Pons (tissue), 1 donor: Measurements from ENCODE around the gene ATG9A.

Experiments
- DNase-seq: peaks from one replicate; pipeline ENCODE4 v3.0.0-alpha.2; 2016; ENCODE audit warnings: low spot score

The ATG9A gene

GRCh38 chr2:219223831-219224610, 5.4 kb downstream of the ATG9A start:
- no peak for DNase-seq

DNA sequence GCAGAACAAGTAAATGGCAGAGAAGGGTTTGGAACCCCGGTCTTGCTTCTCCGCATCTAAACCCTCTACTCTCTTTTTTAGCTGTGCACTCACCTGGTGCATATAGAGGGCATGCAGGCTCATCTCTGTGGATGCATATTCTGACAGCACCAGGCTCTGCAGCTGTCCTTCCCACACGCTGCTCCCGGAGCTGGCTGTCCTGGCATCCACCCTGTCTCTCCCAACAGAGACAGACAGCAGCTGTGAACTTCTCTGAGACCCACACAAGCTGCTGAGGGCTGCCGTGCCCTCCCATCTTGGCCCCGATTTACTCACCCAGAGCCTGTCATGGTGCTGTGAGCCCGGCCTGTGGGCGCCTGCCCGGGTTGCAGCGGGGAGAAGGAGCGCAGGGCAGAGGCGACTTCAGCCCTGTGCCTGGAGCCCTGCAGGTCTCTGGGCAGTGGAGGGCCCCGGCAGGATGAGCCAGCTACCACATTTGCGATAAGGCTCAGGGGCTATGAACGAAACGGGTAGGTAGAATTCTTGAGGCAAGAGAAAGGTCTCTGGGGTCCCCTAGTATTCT, 7.4 kb downstream of the ATG9A start:
- DNase-seq, result no peak

- no peak for DNase-seq
Measured at GRCh38 chr2:219220652-219221402, 8.6 kb downstream of the ATG9A start.

GRCh38 chr2:219219784-219220532, 9.5 kb downstream of the ATG9A start:
- no peak for DNase-seq

DNA sequence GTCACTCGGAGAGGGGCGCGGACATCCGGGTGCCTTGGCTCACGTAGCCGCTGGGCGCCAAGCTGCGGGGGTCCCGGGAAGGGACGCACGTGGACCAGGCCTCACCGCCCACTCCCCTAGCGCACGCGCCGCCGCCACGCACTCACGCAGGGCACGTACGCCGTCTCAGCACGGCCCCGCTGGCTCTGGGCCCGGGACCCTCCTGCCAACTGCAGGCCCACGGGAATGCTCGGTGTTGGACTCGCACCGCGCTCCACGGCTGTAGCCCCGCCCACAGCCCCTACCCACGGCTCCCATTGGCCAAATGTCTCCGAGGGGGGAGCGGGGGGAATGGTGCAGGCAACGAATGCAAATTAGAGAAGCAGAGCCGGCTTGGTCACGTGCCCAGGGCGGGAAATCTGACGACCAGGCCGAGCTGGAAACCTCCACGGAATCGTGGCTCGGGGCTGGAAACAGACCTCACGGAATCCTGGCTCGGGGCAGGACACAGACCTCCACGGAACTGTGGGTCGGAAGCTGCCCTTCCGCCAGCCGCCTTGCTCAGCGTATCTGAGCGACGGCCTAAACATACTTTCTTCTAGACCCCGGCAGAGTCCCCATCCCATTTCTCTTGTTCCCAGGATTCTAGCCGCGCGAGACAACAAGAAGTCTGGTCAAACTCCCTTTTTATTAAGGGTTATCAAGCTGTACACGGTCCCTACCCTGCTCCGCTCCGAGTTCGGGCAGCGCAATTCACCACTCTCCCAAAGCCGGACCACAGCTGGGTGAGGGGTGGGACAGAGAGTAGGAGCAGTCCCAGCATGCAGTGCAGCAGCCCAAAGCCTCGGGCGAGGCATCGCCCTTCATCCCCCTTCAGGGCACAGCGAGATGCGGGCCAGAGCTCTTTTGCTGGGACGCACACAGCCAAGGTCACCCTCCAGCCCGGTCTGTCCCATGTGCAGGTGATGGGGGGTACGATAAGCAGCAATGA, 10.4 kb downstream of the ATG9A start, which contains the start of gene ABCB6:
Gene ABCB6, minus strand, starts transcription at position 227 of the 970 bp plus-strand sequence. CDS start 285 bp downstream, outside the sequence.
- peak; percentile 93 for DNase-seq

- DNase-seq, result no peak
Measured at GRCh38 chr2:219218217-219218731, 11.2 kb downstream of the ATG9A start.

DNA sequence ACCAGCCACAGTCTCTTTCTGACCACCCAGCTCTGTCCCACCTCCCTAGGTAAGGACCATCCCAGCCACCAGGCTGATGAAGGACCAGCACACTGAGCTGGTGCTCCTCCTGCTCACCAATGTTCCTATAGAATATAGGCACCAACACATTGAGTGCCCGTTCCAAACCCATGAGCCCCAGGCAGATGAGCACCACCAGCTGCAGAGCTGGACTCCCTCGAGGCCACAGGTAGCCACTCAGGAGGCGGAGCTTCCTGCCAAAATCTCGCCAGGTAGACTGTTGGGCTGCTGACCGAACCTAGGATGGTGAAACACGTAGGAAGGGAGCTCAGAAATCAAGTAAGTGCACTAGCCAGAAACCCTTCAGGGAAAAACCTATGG, 12.9 kb downstream of the ATG9A start:
- no peak for DNase-seq

GRCh38 chr2:219215871-219216534, 13.4 kb downstream of the ATG9A start:
- DNase-seq, result no peak

DNA sequence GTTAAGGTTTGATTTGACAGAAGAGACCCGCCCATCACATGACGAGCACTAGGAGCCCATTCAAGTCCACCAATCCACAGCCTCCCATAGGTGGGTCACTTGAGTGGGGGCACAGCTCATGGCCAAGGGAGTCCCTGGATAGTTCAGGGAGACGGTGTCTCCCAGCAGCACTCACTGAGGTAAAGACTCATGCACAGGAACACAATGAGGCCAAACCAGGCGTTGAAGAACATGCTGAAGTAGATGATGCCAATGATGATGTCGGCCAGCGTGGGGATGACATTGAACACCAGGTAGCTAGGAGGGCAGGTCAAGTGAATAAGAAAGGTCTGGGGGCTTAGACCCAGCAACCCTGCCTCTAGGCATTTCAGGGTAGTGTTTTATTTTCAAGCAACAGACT, 14.7 kb downstream of the ATG9A start:
- DNase-seq, result no peak

DNA sequence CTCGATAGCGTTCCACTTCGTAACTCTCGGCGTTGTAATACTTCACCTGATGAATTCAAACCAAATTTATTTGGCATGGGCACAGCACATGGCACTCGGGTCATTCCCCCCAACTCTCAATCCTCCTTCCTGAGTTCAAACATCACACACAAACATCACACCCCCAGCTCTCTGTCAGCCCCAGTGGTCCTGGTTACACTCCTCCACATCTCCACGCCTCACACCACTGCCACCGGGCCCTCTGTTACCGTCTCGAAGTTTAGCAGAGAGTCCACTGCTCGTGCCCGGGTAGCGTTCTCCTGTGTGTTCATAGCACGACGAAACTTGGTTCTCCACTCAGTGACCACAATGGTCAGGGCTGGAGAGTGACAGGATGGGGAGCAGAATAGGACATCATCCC, 15.3 kb downstream of the ATG9A start:
- no peak for DNase-seq

DNA sequence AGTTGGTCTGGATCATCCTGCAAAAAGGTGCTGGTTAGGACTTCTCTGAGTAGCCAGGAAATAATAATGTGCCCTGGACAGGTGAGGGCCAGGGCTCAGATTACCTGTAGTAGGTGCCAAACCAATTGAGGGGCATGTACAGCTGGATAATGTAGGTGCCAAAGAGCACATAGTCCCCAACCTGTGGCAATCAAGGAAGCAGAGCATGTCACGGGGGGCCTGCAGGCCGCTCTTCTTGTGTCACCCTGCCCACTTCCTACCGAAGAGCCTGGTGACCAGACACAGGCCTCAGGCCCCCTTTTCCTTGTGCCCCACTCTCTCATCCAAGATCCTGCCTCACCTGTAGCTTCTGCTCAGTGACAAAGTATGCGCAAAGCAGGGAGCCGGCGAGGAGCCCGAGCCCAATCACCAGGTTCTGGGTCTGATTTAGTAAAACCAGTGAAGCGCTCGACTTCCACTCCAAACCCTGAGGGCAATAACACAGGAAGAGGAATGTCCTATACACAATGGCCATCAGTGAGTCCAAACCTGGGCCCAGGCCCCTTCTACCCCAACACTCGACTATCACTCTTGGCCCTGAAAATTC, 15.9 kb downstream of the ATG9A start:
- no peak for DNase-seq

- DNase-seq, result no peak
Measured at GRCh38 chr2:219213026-219213415, 16.4 kb downstream of the ATG9A start.

GRCh38 chr2:219210886-219211362, 18.5 kb downstream of the ATG9A start:
- DNase-seq, result no peak

DNA sequence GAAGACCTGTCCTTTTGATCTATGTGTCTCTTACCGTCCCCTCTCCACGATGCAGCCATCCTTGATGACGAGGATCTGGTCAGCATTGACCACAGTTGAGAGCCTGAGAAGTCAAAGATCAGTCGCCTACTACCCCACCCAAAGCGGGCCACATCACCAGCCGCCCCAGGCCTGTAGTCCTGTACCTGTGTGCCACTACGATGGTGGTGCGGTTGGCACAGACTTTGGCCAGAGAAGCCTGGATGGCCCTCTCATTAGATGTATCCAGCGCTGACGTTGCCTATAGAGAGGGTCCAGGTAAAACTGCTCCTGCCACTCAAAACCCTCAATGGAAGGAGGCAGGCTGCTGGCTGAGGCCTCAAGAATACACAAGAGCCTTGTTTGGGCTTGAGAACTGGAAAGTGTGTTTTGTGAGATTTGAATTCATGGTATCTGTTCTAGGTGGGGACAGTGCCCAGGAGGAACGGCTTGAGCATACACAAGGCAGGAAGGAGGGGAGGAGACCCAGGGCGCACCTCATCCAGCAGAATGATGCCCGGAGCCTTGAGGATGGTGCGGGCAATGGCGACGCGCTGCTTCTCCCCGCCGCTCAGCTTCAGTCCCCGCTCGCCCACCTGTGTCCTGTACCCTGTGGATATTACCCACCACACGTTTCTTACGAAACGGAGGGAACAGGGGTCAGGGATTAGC, 19.1 kb downstream of the ATG9A start:
- DNase-seq, result no peak

DNA sequence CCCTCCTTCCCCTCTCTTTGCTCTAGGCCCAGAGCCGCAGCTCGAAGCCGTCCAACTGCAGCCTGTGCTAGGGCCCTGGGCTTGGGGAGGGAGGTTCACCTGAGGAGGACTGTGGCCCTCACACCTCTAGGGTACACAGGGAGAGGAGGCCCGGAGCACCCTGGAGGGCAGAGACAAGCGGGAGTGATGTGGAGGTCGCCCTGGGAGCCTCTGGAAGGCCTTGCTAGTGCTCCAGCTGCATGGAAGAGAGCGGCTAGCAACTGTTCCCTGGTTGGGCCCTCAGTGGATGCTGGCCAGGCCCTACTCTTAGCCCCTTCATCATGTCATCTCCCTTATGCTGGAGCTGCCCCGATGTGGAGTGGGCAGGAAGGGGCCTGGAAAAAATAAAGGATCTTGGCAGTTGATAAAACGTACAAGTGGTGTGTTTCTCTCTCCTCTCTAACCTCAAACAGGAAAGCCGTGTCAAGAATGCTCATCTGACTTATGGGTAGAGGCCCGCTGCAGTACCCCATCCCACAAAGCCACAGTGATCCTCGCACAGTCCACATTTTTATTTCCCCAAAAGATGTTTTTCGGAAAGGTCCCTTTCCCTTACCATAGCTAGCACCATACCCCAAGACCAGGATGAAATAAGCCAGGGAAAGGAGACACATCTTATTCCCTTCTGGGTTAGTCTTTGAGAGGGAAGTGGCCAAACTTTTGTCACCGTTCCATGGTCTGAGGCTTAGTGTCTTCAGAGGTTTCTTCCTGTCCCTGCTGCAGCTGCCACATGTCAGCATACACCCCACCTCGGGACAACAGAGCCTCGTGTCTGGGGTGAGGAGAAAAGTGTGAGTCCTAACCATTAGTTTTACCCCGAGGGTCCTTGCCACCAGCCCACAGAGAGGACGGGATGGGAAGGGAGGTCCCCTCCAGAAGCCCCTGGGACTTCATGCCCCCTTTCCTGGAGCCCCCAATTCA, 19.9 kb downstream of the ATG9A start:
- DNase-seq, result no peak

GRCh38 chr2:219207884-219208740, 21.3 kb downstream of the ATG9A start:
- DNase-seq, result peak; percentile 28
